Cardiac fibroblast (primary cell): ENCODE measurements around the gene POLE.
A peak's percentile ranks its signal among the peaks of the same experiment; 100 is the strongest.
"Not testable (repeated sequence)": the region's sequence is repeated elsewhere in the genome, so short reads cannot be mapped to it uniquely, and the experiment has no call there.

Experiments used
- DNase-seq, 2 donors: peaks; one replicate each; pipeline versions ENCODE4 v3.0.0 to v3.0.0-alpha.2; 2010; ENCODE audit warnings: low read depth in 2 of 2
- H3K4me3 ChIP-seq, 2 donors: replicated peaks in 1 of 2; 1 replicate in 1 of 2; 2 replicates in 1 of 2; pipeline ENCODE4 v1.5.1; 2011; ENCODE audit warnings: low read depth in 2 of 2, low read length in 2 of 2, mild to moderate bottlenecking in 2 of 2, moderate library complexity in 1 of 2
- CTCF ChIP-seq: IDR thresholded peaks from one replicate; pipeline ENCODE4 v1.5.1; 2011; ENCODE audit warnings: low read depth, mild to moderate bottlenecking, low read length, inconsistent platforms

Gene POLE

GRCh38 chr12:132695431-132695830 lies 8.3 kb upstream of the POLE start:
- DNase-seq: no peak

GRCh38 chr12:132694888-132695287 lies 7.7 kb upstream of the POLE start:
- DNase-seq, H3K4me3 ChIP-seq: not testable (repeated sequence)

More at GRCh38 chr12:132695431-132695830, 8.3 kb upstream of the POLE start:
- no peak for TF ChIP-seq CTCF
- H3K4me3 ChIP-seq: no peak overlapping the region

GRCh38 chr12:132692030-132692429 lies 4.9 kb upstream of the POLE start:
- not testable (repeated sequence) for H3K4me3 ChIP-seq, DNase-seq

DNA sequence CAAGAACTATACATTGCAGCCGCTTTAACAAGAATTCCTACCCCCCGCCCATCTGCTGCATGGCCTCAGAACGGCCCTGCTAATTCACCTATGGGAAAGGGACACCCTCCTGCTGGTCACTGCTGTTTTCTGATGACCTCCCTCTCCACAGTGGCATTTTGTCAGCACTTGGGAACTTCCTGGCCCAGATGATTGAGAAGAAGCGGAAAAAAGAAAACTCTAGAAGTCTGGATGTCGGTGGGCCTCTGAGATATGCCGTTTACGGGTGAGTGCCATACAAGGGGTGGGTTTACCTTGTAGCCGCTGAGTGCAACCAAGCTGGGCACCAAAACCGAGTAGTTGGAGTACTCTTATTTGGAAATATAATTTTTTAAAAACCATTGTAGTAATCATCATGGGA lies 3.0 kb upstream of the POLE start:
- TF ChIP-seq CTCF: no peak
- no peak for DNase-seq
- H3K4me3 ChIP-seq: no peak overlapping the region

DNA sequence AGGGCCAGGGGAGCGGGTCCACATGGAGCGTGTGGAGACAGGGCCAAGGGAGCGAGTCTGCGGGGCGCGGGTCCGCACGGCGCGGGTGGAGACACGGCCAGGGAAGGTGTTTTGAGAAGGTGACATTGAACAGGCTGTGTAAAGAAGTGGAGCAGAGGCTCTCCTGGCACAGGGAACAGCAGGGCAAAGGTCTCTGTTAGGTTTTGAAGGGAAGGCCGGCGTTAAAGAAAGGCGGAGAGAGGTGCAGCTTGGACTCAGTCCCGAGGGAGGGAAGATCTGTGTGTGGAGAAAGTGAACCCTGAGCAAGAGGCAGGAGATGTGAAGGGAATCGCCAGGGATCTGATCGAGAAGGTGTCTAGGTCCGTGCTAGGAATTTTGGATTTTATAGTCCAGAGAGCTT lies 2.1 kb upstream of the POLE start:
- H3K4me3 ChIP-seq: no peak overlapping the region
- no peak for DNase-seq
- no peak for TF ChIP-seq CTCF

- DNase-seq: no peak
- no peak for TF ChIP-seq CTCF
These were observed 324 bp downstream of the POLE start for GRCh38 chr12:132686825-132687210.

DNA sequence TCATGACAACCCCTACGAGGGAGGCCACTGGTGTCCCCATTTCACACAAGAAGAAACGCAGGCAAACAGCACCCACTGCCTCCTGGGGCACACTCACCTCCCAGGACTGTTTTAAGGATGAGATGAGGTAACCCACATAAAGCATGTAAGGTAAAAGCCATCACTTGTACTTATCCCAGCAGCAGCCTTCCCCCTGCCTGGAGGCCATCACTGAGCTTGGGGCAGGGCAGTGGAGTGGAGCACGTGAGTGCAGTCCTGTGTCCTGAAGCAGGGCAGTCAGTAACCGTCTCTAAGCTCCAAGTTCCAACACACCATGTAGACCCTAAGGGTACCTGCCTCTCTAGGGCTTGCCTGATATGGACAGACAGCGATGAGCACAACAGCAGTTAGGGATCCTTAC lies 1.7 kb downstream of the POLE start:
- no peak for DNase-seq
- H3K4me3 ChIP-seq: no peak overlapping the region
- no peak for TF ChIP-seq CTCF

More at GRCh38 chr12:132686825-132687210, 324 bp downstream of the POLE start:
- peak overlapping the region; percentile 49 to 62 for H3K4me3 ChIP-seq

DNA sequence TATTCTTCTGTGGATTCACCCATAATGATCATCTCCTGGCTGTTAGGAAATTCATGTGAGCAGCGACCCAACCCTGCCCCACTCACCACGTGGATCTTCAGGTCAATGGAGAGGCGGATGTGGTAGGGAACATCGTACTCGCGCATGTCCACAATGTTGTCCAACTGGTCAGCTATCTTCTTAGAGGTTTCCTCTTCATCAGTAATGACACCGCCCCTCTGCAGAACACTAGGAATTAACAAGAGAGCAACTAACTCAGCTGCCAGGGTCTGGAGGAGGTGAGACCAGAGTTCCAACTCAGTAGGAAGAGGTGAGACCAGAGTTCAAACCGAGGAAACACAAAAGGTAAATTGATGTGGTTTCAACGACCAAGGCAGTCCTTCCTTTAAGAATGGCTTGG lies 9.7 kb downstream of the POLE start:
- no peak for DNase-seq
- no peak overlapping the region for H3K4me3 ChIP-seq
- TF ChIP-seq CTCF: no peak
